GM12892 (cell line): Measurements from ENCODE around the gene FZR1.

ENCODE experiments used
- POLR2A ChIP-seq: IDR thresholded peaks from 2 replicates; pipeline ENCODE4 v1.6.1; 2011; ENCODE audit warnings: low read depth, low read length, control low read depth
- POLR2AphosphoS5 ChIP-seq: IDR thresholded peaks from 2 replicates; pipeline ENCODE4 v1.6.1; 2011; ENCODE audit warnings: low read depth, low read length, control low read depth
- TAF1 ChIP-seq: IDR thresholded peaks from 2 replicates; pipeline ENCODE4 v1.6.1; 2011; ENCODE audit warnings: low read depth, mild to moderate bottlenecking, control low read depth, low read length, borderline replicate concordance

- TF ChIP-seq POLR2AphosphoS5 (no peak), POLR2A (no peak), TAF1 (no peak)
Measured at GRCh38 chr19:3556423-3556977, 50.4 kb downstream of the FZR1 start.
